Keratinocyte (primary cell): ENCODE results near the gene CUTA. TPM values are rescaled to one million over a fixed set of nuclear protein-coding genes. Genes with fewer than 3 reads are reported as not detected.

Experiments
- DNase-seq: peaks from one replicate; pipeline ENCODE4 v3.0.0-alpha.2; 2011; ENCODE audit warnings: low read depth, missing footprints, low spot score
- FAIRE-seq: peaks from 2 replicates; lab custom pipeline; 2011; peaks lifted over from hg19 to GRCh38; lab: Jason Lieb, UNC
- H2AFZ ChIP-seq: 2 replicates; pipeline ENCODE4 v1.6.0; 2012; ENCODE audit warnings: low read length, control low read depth, inconsistent platforms; ENCODE audit not compliant: control insufficient read depth
- H3K27ac ChIP-seq: 2 replicates; pipeline ENCODE4 v1.5.1; 2011; ENCODE audit warnings: low read length; ENCODE audit not compliant: control insufficient read depth, insufficient read depth
- H3K27me3 ChIP-seq: 3 replicates; pipeline ENCODE4 v1.6.0; 2011; ENCODE audit warnings: low read length; ENCODE audit not compliant: control insufficient read depth, insufficient read depth; ENCODE audit errors: extremely low read depth
- H3K36me3 ChIP-seq, 2 experiments: 2 replicates in 1 of 2; 3 replicates in 1 of 2; pipeline ENCODE4 v1.5.1; 2011; ENCODE audit warnings: low read length in 2 of 2, mild to moderate bottlenecking in 1 of 2; ENCODE audit not compliant: control insufficient read depth in 2 of 2, insufficient read depth in 2 of 2; ENCODE audit errors: extremely low read depth in 1 of 2
- H3K4me1 ChIP-seq: 3 replicates; pipeline ENCODE4 v1.5.1; 2011; ENCODE audit warnings: low read length; ENCODE audit not compliant: control insufficient read depth, insufficient read depth; ENCODE audit errors: extremely low read depth
- H3K4me2 ChIP-seq: 3 replicates; pipeline ENCODE4 v1.6.0; 2011; ENCODE audit warnings: low read depth, low read length; ENCODE audit not compliant: control insufficient read depth, insufficient read depth; ENCODE audit errors: extremely low read depth
- H3K4me3 ChIP-seq, 3 experiments: fragments of 200-600 bp in 1 of 3; sonication (generic) in 1 of 3; 2 replicates in 2 of 3; 3 replicates in 1 of 3; pipeline ENCODE4 v1.5.1; 2011 to 2016; ENCODE audit warnings: low read length in 3 of 3, mild to moderate bottlenecking in 3 of 3, control low read depth in 2 of 3, inconsistent platforms in 1 of 3, low read depth in 1 of 3, mixed read lengths in 1 of 3, mixed run types in 1 of 3, moderate library complexity in 1 of 3; ENCODE audit not compliant: control insufficient read depth in 2 of 3, insufficient read depth in 2 of 3; ENCODE audit errors: extremely low read depth in 1 of 3
- H3K79me2 ChIP-seq: 2 replicates; pipeline ENCODE4 v1.6.0; 2012; ENCODE audit warnings: low read length; ENCODE audit not compliant: control insufficient read depth, insufficient read depth
- H3K9ac ChIP-seq: 3 replicates; pipeline ENCODE4 v1.6.0; 2011; ENCODE audit warnings: low read length; ENCODE audit not compliant: control insufficient read depth, insufficient read depth; ENCODE audit errors: extremely low read depth
- H3K9me1 ChIP-seq: 3 replicates; pipeline ENCODE4 v1.6.0; 2011; ENCODE audit warnings: low read length; ENCODE audit not compliant: control insufficient read depth, insufficient read depth; ENCODE audit errors: extremely low read depth
- H3K9me3 ChIP-seq: 2 replicates; pipeline ENCODE4 v1.5.1; 2012; ENCODE audit warnings: low read depth, low read length; ENCODE audit not compliant: control insufficient read depth
- H4K20me1 ChIP-seq: 3 replicates; pipeline ENCODE4 v1.6.0; 2011; ENCODE audit warnings: low read length; ENCODE audit not compliant: control insufficient read depth, insufficient read depth; ENCODE audit errors: extremely low read depth
- EZH2 ChIP-seq: IDR thresholded peaks from one replicate; pipeline ENCODE4 v1.6.1; 2012; ENCODE audit warnings: inconsistent platforms, mild to moderate bottlenecking, low read length, moderate library complexity
- dilution Hi-C: fragments of 300-500 bp; cut with MboI; formaldehyde crosslinking; loops from one replicate; pipeline ENCODE4 v1.7.0; 2020; ENCODE audit warnings: low sequenced_read_pairs; ENCODE audit not compliant: extremely low pct_ligation_motif_present
- polyA plus RNA-seq, 5 experiments: library from polyadenylated mRNA; depleted of rRNA in 3 of 5; stranded (reverse) in 3 of 5; stranded (forward) in 1 of 5; unstranded in 1 of 5; fragments of >200 nt; gene quantifications; 1 replicate in 1 of 5; 2 replicates in 3 of 5; 3 replicates in 1 of 5; pipeline versions ENCODE4 v1.2.1 to v1.2.3, GENCODE V29; 2011 to 2012; ENCODE audit warnings: missing spikeins in 2 of 5, low read depth in 1 of 5, low replicate concordance in 1 of 5
- TF ChIP-seq, protein P1 (sequence below), 3 experiments: IDR thresholded peaks in 1 of 3; conservative IDR thresholded peaks in 1 of 3; optimal IDR thresholded peaks in 1 of 3; 2 replicates in 2 of 3; 3 replicates in 1 of 3; pipeline versions ENCODE3 to v1.5.1; 2011; ENCODE audit warnings: low read length in 3 of 3, mild to moderate bottlenecking in 3 of 3, moderate library complexity in 2 of 3, control low read depth in 1 of 3, inconsistent platforms in 1 of 3; ENCODE audit not compliant: insufficient read depth in 2 of 3; ENCODE audit errors: extremely low read depth in 1 of 3

Gene CUTA
- polyA plus RNA-seq, 1 donor (not counting 4 experiments of a cell fraction or from before 2014, with no cell fraction given), result 178 TPM

DNA sequence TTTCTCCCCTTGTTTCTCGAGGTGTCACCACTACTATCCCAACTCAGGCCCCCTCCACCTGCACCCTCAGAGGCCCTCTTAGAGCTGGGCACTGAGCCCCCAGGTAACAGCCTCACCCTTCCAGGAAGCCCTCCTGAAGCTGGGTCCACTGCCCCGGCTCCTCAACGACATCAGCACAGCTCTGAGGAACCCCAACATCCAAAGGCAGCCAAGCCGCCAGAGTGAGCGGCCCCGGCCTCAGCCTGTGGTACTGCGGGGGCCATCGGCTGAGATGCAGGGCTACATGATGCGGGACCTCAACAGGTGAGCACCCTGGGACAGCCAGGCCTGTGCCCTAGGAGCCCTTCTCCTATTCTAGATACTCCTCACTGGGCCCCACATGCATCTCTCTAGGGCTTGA, 23.6 kb upstream of the CUTA start:
- Histone ChIP-seq H3K9me1 (no peaks in the 10 kb centered on the region), H3K4me3 (no peak overlapping the region), H3K9me3 (no peaks in the 10 kb centered on the region), H3K9ac (no peak overlapping the region), H3K4me2 (no peak overlapping the region), H3K4me1 (no peaks in the 10 kb centered on the region), H3K27me3 (no peaks in the 10 kb centered on the region), H3K36me3 (peaks cover 14 to 21% of the 10 kb centered on the region in 2 experiments), H2AFZ (no peak overlapping the region), H4K20me1 (no peaks in the 10 kb centered on the region), H3K79me2 (no peaks in the 10 kb centered on the region), H3K27ac (no peak overlapping the region)
- DNase-seq (no peak), FAIRE-seq (no peak)
- TF ChIP-seq, protein P1, sequence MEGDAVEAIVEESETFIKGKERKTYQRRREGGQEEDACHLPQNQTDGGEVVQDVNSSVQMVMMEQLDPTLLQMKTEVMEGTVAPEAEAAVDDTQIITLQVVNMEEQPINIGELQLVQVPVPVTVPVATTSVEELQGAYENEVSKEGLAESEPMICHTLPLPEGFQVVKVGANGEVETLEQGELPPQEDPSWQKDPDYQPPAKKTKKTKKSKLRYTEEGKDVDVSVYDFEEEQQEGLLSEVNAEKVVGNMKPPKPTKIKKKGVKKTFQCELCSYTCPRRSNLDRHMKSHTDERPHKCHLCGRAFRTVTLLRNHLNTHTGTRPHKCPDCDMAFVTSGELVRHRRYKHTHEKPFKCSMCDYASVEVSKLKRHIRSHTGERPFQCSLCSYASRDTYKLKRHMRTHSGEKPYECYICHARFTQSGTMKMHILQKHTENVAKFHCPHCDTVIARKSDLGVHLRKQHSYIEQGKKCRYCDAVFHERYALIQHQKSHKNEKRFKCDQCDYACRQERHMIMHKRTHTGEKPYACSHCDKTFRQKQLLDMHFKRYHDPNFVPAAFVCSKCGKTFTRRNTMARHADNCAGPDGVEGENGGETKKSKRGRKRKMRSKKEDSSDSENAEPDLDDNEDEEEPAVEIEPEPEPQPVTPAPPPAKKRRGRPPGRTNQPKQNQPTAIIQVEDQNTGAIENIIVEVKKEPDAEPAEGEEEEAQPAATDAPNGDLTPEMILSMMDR (optimal IDR thresholded peaks at IDR 0.05 in 1 of 3, IDR thresholded peaks at IDR 0.05 in 1 of 3, conservative IDR thresholded peaks at IDR 0.05 in 1 of 3; ENCODE audit: extremely low read depth in 1 of 3, insufficient read depth in 2 of 3, low read length in 3 of 3), result no peak
- TF ChIP-seq EZH2, result no peak
- dilution Hi-C loops, result no loop called here

DNA sequence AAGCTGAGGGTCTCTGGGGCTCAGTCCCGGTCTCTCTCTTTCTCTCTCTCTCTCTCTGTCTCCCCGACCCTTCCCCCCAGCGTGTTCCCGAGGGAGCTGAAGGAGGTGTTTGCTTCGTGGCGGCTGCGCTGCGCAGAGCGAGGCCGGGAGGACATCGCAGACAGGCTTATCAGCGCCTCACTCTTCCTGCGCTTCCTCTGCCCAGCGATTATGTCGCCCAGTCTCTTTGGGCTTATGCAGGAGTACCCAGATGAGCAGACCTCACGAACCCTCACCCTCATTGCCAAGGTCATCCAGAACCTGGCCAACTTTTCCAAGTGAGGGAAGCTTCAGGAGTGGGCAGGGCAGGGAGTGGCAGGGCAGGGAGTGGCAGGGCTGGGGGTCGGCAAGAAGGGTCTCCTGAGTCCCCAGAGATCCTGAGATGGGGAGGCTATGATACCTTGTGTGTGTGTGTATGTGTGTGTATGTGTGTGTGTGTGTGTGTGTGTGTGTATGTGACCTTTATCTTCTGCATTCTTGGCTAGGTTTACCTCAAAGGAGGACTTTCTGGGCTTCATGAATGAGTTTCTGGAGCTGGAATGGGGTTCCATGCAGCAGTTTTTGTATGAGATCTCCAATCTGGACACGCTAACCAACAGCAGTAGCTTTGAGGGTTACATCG, 22.9 kb upstream of the CUTA start:
- H3K4me1 ChIP-seq, result no peaks in the 10 kb centered on the region
- H3K36me3 ChIP-seq, result peaks cover 14 to 21% of the 10 kb centered on the region in 2 experiments
- H3K27ac ChIP-seq, result no peak overlapping the region
- H3K9me1 ChIP-seq, result no peaks in the 10 kb centered on the region
- H3K9ac ChIP-seq, result no peak overlapping the region
- no peak for DNase-seq
- no peak for FAIRE-seq
- TF ChIP-seq, protein P1 (optimal IDR thresholded peaks at IDR 0.05 in 1 of 3, IDR thresholded peaks at IDR 0.05 in 1 of 3, conservative IDR thresholded peaks at IDR 0.05 in 1 of 3; ENCODE audit: extremely low read depth in 1 of 3, insufficient read depth in 2 of 3, low read length in 3 of 3), result no peak
- no peak for TF ChIP-seq EZH2
- no peak overlapping the region for H2AFZ ChIP-seq
- H3K4me2 ChIP-seq, result no peak overlapping the region
- H4K20me1 ChIP-seq, result no peaks in the 10 kb centered on the region
- no peaks in the 10 kb centered on the region for H3K27me3 ChIP-seq
- no peak overlapping the region for H3K4me3 ChIP-seq
- no peaks in the 10 kb centered on the region for H3K9me3 ChIP-seq
- dilution Hi-C loops, result no loop called here
- H3K79me2 ChIP-seq, result no peaks in the 10 kb centered on the region
